GM19043 (cell line): ENCODE data around the gene LCNL1.

Experiments
- ATAC-seq: cut with Tn5 transposase; IDR thresholded peaks from one replicate; pipeline ENCODE4 v1.9.1; 2021; ENCODE audit warnings: low read depth; ENCODE audit not compliant: unreplicated experiment

LCNL1 gene

GRCh38 chr9:136982232-136983051 is at the start of gene LCNL1:
LCNL1 (plus strand) TSS chr9:136982993; CDS start chr9:136983587, 594 bp downstream.
- no peak for ATAC-seq

GRCh38 chr9:136934277-136934676 is 48.5 kb upstream of the LCNL1 start:
- ATAC-seq: no peak

GRCh38 chr9:136935651-136936050 is 47.1 kb upstream of the LCNL1 start:
- no peak for ATAC-seq

- ATAC-seq: no peak
Observed at GRCh38 chr9:136936645-136937170, 46.1 kb upstream of the LCNL1 start.

- ATAC-seq: no peak
Observed at GRCh38 chr9:136937186-136938001, 45.4 kb upstream of the LCNL1 start.

- ATAC-seq: no peak
Observed at GRCh38 chr9:136939431-136939995, 43.3 kb upstream of the LCNL1 start.

GRCh38 chr9:136939996-136940525 is 42.7 kb upstream of the LCNL1 start:
- ATAC-seq: no peak

- ATAC-seq: no peak
Observed at GRCh38 chr9:136940526-136941230, 42.1 kb upstream of the LCNL1 start.

GRCh38 chr9:136941231-136942111 is 41.3 kb upstream of the LCNL1 start:
- ATAC-seq: no peak

GRCh38 chr9:136942112-136942880 is 40.5 kb upstream of the LCNL1 start:
- ATAC-seq: no peak

- ATAC-seq: no peak
Observed at GRCh38 chr9:136942881-136943230, 39.9 kb upstream of the LCNL1 start.

GRCh38 chr9:136943291-136944211 is 39.2 kb upstream of the LCNL1 start:
- no peak for ATAC-seq

- ATAC-seq: peak; percentile 40
Observed at GRCh38 chr9:136944212-136944518, 38.6 kb upstream of the LCNL1 start.

GRCh38 chr9:136944519-136945332 is 38.1 kb upstream of the LCNL1 start, which contains the start of the genes C8G and FBXW5:
C8G (plus strand) TSS chr9:136945243; CDS start chr9:136945321, 78 bp downstream.
FBXW5 (minus strand) TSS chr9:136944738; CDS start chr9:136944083, 655 bp downstream.
- ATAC-seq: peak; percentile 72

- no peak for ATAC-seq
Observed at GRCh38 chr9:136945333-136946227, 37.2 kb upstream of the LCNL1 start.
